A549 treated with RU486 at 1 μM for 4 hours (cell line): ENCODE results near the gene PTX4. TPM values are rescaled to one million over a fixed set of nuclear protein-coding genes. Genes with fewer than 3 reads are reported as not detected.

ENCODE experiments used
- total RNA-seq: library from RNA; stranded (reverse); fragments of 200-300 nt; extraction: Qiagen RNA extraction; gene quantifications from 5 replicates; pipeline ENCODE4 v1.2.3, GENCODE V29; 2022; ENCODE audit warnings: low read depth

PTX4 gene, protein sequence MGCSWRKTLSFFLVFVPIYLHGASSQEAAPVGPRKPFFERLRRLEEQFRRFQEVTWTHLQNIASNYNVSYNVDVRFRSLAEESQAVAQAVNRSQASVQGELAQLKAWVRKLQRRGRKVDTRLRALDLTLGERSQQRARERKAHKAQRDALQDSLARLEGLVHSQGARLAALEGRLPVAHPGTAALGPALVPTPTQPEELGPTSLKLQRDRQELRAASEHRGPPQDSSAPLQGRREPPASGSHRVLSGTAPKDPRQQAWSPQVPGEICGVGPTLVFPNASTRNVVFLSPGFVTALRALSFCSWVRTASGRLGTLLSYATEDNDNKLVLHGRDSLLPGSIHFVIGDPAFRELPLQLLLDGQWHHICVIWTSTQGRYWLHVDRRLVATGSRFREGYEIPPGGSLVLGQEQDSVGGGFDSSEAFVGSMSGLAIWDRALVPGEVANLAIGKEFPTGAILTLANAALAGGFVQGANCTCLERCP
- not detected in 5 replicates for total RNA-seq

DNA sequence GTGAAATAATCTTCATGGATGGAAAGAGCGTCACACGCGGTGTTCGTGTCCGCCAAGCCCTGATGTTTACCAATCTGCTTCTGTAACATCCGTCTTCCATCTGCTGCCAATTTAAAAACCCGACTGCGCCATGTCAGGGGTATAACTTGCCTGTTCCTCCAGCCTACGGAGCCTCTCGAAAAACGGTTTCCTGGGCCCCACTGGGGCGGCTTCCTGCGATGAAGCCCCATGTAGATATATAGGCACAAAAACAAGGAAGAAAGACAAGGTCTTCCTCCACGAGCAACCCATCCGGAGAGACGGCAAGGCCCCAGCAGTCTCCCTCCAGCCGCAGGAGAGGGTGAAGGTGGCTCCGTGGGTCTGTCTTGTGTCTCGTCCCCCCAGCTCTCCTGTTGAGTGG lies at the start of gene PTX4:
TSS of gene PTX4 (minus strand) at position 326 of the 400 bp plus-strand sequence. CDS start at position 291, 35 bp downstream.

GRCh38 chr16:1533443-1533951 lies 44.8 kb upstream of the PTX4 start, which contains the start of gene TMEM204:
Gene TMEM204 (plus strand): TSS chr16:1533666. CDS start chr16:1534276, 610 bp downstream.

GRCh38 chr16:1492923-1493745 lies 4.4 kb upstream of the PTX4 start, which contains the start of gene TELO2:
Gene TELO2 (plus strand): TSS chr16:1493360. CDS start chr16:1494282, 922 bp downstream.

DNA sequence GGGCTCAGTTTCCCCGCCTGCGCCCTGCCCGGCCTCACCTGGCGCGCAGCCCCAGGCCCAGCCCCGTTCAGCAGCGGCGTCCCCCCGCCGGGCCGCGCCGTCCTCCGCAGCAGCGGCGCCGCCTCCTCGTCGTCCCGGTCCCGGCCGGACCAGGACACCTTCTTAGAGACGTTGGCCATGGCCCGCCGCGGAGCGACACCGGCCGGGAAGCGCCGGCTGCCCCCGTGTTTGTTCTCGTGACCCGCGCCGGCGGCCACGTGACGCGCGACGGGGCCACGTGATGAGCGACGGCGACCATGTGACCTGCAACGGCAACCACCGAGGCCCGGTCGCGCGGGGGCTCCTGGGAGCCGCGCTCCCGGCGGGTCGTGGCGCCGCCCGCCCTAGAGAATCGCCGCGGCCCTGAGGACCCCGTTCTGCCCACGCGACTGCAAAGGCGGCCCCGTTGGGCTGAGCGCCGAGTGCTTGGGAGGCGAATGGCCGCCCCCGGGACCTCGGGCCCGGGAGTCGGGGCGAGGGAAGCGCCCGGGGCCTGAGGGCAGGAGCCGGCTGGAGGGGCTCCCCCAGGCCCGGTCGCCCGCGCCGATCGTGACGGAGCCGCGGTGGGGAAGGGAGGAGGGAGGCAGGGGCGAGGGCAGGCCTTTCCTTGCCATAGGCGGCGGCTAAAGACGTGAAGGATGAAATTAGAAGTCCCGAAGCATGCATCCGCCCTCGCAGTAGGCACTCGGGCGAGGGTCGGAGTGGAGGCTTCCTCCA lies 13.8 kb downstream of the PTX4 start, which contains the start of gene CLCN7:
TSS of gene CLCN7 (minus strand) at position 233 of the 756 bp plus-strand sequence. CDS start at position 179, 54 bp downstream.

GRCh38 chr16:1443980-1444729 lies 44.6 kb downstream of the PTX4 start, which contains the start of gene CCDC154:
Gene CCDC154 (minus strand): TSS chr16:1444556. CDS start chr16:1444322, 234 bp downstream.

Other genes starting within 250 kb of the PTX4 start
- 0.21 TPM in 1 of 5 replicates, not detected in the others for gene TPSAB1, start 248.2 kb downstream of the PTX4 start, total RNA-seq
- gene TPSD1, start 232.9 kb downstream of the PTX4 start, total RNA-seq, result not detected in 5 replicates
- 162 to 245 TPM (median 176 TPM) in 5 replicates for gene UBE2I, start 179.3 kb downstream of the PTX4 start, total RNA-seq
- gene BAIAP3, start 155.3 kb downstream of the PTX4 start, total RNA-seq, result 0.90 to 1.2 TPM (median 0.99 TPM) in 5 replicates
- gene TSR3, start 137.1 kb downstream of the PTX4 start, total RNA-seq, result 56.5 to 98.9 TPM (median 94.1 TPM) in 5 replicates
- 22.0 to 35.1 TPM (median 34.2 TPM) in 5 replicates for gene GNPTG, start 137.0 kb downstream of the PTX4 start, total RNA-seq
- 23.4 to 44.3 TPM (median 41.7 TPM) in 5 replicates for gene UNKL, start 74.2 kb downstream of the PTX4 start, total RNA-seq
- gene UQCC4, start 68.2 kb downstream of the PTX4 start, total RNA-seq, result 30.1 to 39.9 TPM (median 36.1 TPM) in 5 replicates
- not detected in 5 replicates for gene PERCC1, start 57.9 kb downstream of the PTX4 start, total RNA-seq
- 0.13 to 0.49 TPM (median 0.41 TPM) in 5 replicates for gene CCDC154, start 44.4 kb downstream of the PTX4 start, total RNA-seq
- gene CLCN7, start 13.9 kb downstream of the PTX4 start, total RNA-seq, result 54.7 to 83.5 TPM (median 74.9 TPM) in 5 replicates
- gene TELO2, start 4.4 kb upstream of the PTX4 start, total RNA-seq, result 26.4 to 46.2 TPM (median 38.6 TPM) in 5 replicates
- not detected in 5 replicates for gene TMEM204, start 44.7 kb upstream of the PTX4 start, total RNA-seq
- gene IFT140, start 123.1 kb upstream of the PTX4 start, total RNA-seq, result 7.3 to 9.4 TPM (median 8.9 TPM) in 5 replicates
- 12.1 to 16.1 TPM (median 14.5 TPM) in 5 replicates for gene CRAMP1, start 123.4 kb upstream of the PTX4 start, total RNA-seq
- 161 to 209 TPM (median 164 TPM) in 5 replicates for gene JPT2, start 189.3 kb upstream of the PTX4 start, total RNA-seq
- gene MAPK8IP3, start 217.3 kb upstream of the PTX4 start, total RNA-seq, result 33.5 to 60.3 TPM (median 44.8 TPM) in 5 replicates